Stimulated activated CD4-positive, alpha-beta T cell treated with anti-CD3 and anti-CD28 coated beads, TNF-alpha, amount 100 ng/mL, for 4 hours (primary cell): ENCODE measurements around the gene R3HDM4.
"Not testable (repeated sequence)": the region's sequence is repeated elsewhere in the genome, so short reads cannot be mapped to it uniquely, and the experiment has no call there.

Source experiments
- DNase-seq, 3 experiments: peaks; one replicate each; pipeline ENCODE4 v3.0.0-alpha.2; 2020; ENCODE audit warnings: low read depth in 3 of 3

R3HDM4 gene

GRCh38 chr19:892894-893689 is 19.9 kb downstream of the R3HDM4 start, which contains the start of the genes MED16 and RNU6-9:
MED16 (minus strand) TSS chr19:893187; CDS start chr19:891131, 2,056 bp downstream.
RNU6-9 (plus strand) TSS chr19:893484.
- DNase-seq: peak; percentile 78 to 85 (median 78)

- DNase-seq: no peak
These were observed 20.7 kb downstream of the R3HDM4 start for GRCh38 chr19:892243-892893.

DNA sequence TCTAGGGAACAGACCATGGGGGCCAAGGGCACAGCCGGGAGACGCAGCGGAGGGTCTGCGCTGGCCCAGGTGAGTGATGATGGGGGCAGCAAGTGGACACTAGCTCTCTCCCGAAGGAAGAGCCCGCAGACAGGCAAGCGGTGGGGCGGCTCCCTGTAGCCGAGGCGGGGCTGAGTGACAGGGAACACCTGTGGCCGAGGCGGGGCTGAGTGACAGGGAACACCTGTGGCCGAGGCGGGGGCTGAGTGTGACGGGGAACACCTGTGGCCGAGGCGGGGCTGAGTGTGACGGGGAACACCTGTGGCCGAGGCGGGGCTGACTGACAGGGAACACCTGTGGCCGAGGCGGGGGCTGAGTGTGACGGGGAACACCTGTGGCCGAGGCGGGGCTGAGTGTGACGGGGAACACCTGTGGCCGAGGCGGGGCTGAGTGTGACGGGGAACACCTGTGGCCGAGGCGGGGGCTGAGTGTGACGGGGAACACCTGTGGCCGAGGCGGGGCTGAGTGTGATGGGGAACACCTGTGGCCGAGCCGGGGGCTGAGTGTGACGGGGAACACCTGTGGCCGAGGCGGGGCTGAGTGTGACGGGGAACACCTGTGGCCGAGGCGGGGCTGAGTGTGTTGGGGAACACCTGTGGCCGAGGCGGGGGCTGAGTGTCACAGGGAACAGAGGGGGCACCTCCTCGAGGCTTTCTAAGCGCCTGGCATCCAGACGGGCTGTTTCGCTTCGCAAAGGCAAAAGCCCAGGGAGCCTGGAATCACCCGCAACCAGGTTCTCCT is 21.4 kb downstream of the R3HDM4 start:
- DNase-seq: not testable (repeated sequence)

DNA sequence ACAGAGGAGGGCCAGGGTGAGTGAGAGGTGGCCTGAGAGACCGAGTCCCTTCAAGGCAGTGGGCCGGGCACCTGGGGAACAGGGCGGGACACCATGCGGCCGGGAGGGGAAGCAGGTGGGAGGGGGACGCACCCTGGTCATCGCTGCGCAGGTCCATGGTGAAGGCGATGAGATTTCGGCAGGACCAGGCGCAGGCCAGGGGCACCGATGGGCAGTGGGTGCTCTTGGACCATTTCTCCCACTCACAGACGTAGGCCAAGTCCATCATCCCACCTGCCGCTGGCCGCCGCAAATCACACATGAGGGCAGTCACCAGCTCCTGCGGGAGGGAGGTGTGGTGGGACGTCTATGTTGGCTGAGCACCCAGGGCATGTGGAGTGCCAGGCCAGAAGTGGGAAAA is 22.2 kb downstream of the R3HDM4 start:
- DNase-seq: no peak

DNA sequence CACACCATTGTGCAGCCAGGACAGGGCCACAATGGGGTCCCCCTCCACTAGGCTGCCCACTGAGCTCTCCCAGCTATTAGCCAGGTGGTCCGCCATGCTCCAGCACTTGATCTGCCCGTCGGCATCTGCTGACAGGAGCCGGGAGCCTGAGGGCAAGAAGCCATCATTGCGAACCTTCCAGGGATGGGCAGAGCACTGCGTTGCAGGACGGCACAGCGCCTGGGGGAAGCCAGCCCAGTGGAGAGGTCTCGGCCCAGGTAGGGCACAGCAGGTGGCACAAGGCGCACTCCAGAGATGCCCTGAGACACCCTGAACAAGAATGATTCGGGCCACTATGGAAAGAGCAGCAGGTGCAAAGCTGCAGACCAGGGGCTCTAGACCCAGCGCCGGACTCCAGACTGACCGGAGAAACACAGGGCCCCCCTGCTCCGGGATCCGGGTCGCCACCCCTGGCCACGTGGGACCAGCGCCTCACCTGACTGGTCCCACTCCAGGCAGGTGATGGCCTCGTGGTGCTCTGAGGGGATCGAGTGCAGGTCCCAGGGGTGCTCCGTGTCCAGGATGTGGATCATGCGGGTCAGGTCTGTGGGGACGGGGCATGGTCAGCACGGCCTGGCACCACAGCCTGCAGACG is 23.2 kb downstream of the R3HDM4 start:
- no peak for DNase-seq

DNA sequence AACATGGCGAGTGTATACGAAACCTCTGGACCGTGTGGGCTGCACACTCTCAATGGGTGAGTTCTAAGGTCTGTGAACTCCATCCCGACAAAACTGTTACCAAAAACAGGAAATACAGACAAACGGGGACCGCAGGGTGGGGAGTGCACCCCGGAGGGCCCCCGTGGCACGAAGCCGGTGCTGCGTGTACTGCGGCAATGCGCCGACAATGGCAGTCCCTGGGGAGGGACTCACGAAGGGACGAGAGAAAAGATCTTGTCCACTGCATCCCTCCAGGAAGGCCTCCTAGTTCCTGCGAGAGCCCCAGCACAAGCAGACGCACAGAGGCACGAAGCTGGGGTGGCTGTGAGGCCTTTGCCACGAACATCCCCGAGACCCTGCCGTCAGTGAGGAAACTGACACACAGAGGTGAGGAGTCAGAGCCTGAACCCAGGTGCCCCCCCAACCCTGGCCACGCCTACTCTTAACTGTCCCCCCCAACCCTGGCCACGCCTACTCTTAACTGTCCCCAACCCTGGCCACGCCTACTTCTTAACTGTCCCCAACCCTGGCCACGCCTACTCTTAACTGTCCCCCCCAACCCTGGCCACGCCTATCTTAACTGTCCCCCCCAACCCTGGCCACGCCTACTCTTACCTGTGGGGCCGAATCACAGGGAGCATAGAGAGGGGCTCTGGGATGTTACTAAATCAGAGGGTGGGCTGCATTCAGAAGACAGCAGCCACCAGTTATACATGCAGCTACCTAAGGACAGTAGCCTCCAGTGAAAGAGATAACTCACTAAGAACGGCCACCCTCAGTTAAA is 24.2 kb downstream of the R3HDM4 start:
- no peak for DNase-seq

DNA sequence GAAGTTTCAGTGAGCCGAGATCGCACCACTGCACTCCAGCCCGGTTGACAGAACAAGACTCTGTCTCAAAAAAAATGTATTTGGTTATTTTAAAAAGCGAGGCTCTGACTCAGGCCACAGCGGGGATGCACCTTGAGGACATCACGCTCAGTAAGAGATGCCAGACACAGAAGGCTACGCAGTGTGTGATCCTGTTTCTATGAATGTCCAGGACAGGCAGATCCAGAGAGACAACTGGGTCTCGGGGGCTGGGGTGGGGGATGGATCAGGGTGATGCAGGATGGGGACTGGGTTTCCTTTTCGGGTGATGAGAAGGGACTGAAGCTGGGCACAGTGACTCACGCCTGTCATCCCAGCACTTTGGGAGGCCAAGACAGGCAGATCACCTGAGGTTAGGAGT is 25.4 kb downstream of the R3HDM4 start:
- no peak for DNase-seq

GRCh38 chr19:887072-887471 is 25.9 kb downstream of the R3HDM4 start:
- no peak for DNase-seq

- no peak for DNase-seq
These were observed 27.3 kb downstream of the R3HDM4 start for GRCh38 chr19:885536-886224.

GRCh38 chr19:884420-885211 is 28.4 kb downstream of the R3HDM4 start:
- DNase-seq: no peak

- no peak for DNase-seq
These were observed 29.3 kb downstream of the R3HDM4 start for GRCh38 chr19:883661-884211.

DNA sequence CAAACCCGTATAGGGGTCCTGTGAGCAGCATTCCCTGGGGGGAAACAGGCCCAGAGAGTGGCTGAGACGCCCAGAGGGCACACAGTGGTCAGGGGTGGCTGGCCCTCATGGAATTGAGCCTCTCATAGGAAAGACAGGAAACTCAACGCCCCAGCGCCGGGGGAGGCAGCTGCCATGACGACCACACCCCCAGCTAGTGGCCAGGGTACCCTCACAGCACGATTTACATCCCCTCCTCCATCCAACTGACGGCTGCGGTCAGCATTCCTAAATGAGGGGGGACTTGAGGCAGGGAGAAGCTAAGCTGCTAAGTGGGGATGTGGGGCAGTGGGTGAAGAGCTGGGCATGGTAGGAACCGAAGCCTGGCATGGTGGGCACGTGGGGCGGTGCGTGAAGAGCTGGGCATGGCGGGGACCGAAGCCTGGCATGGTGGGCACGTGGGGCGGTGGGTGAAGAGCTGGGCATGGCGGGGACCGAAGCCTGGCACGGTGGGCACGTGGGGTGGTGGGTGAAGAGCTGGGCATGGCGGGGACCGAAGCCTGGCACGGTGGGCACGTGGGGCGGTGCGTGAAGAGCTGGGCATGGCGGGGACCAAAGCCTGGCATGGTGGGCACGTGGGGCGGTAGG is 30.0 kb downstream of the R3HDM4 start:
- no peak for DNase-seq

GRCh38 chr19:881385-882071 is 31.5 kb downstream of the R3HDM4 start:
- DNase-seq: no peak

GRCh38 chr19:879711-880438 is 33.1 kb downstream of the R3HDM4 start:
- DNase-seq: no peak

GRCh38 chr19:878751-879561 is 34.1 kb downstream of the R3HDM4 start:
- DNase-seq: not testable (repeated sequence)

GRCh38 chr19:877992-878660 is 34.9 kb downstream of the R3HDM4 start:
- not testable (repeated sequence) for DNase-seq
